Smooth muscle cell (in vitro differentiated cells): ENCODE results near the gene IL1R2. TPM values are rescaled to one million over a fixed set of nuclear protein-coding genes. Genes with fewer than 3 reads are reported as not detected.

ENCODE experiments used
- DNase-seq: peaks from one replicate; lab custom pipeline; 2025; ENCODE audit not compliant: unreplicated experiment; lab: John Stamatoyannopoulos, UW
- H2AFZ ChIP-seq: fragments of 200-600 bp; sonication (generic); 2 replicates; pipeline ENCODE4 v1.6.0; 2016; ENCODE audit warnings: antibody characterized with exemption, low read depth, mild to moderate bottlenecking
- H3F3A ChIP-seq: fragments of 200-600 bp; sonication (generic); 2 replicates; pipeline ENCODE4 v1.6.0; 2017; ENCODE audit warnings: antibody characterized with exemption, low read depth
- H3K27ac ChIP-seq: fragments of 200-600 bp; sonication (generic); 2 replicates; pipeline ENCODE4 v1.5.1; 2016; ENCODE audit warnings: low read depth, mild to moderate bottlenecking
- H3K27me3 ChIP-seq: fragments of 200-600 bp; sonication (generic); 2 replicates; pipeline ENCODE4 v1.6.1; 2016; ENCODE audit warnings: low read depth, mild to moderate bottlenecking
- H3K36me3 ChIP-seq: fragments of 200-600 bp; sonication (generic); 2 replicates; pipeline ENCODE4 v1.5.1; 2016; ENCODE audit warnings: low read depth
- H3K4me1 ChIP-seq: fragments of 200-600 bp; sonication (generic); 2 replicates; pipeline ENCODE4 v1.5.1; 2016; ENCODE audit warnings: low read depth
- H3K4me2 ChIP-seq: fragments of 200-600 bp; sonication (generic); 2 replicates; pipeline ENCODE4 v1.6.0; 2016; ENCODE audit warnings: mild to moderate bottlenecking
- H3K4me3 ChIP-seq: fragments of 200-600 bp; sonication (generic); 2 replicates; pipeline ENCODE4 v1.5.1; 2016; ENCODE audit warnings: mild to moderate bottlenecking
- H3K79me2 ChIP-seq: fragments of 200-600 bp; sonication (generic); 2 replicates; pipeline ENCODE4 v1.6.0; 2016; ENCODE audit warnings: low read depth, mild to moderate bottlenecking
- H3K9ac ChIP-seq: fragments of 200-600 bp; sonication (generic); 2 replicates; pipeline ENCODE4 v1.6.0; 2016; ENCODE audit warnings: low read depth
- H3K9me3 ChIP-seq: fragments of 200-600 bp; sonication (generic); replicated peaks from 2 replicates; pipeline ENCODE4 v1.5.1; 2016; ENCODE audit warnings: low read depth
- H4K20me1 ChIP-seq: fragments of 200-600 bp; sonication (generic); 2 replicates; pipeline ENCODE4 v1.6.0; 2016; ENCODE audit warnings: low read depth
- WGBS: methylation state at CpG from one replicate; pipeline ENCODE4 v1.1.7; 2016; ENCODE audit warnings: low lambda C conversion rate; 5-methylcytosine and 5-hydroxymethylcytosine counted together
- polyA plus RNA-seq: library from polyadenylated mRNA; unstranded; fragments of >200 nt; fragmentation: Nextera tagmentation; extraction: Ambion mirVana; gene quantifications from 2 replicates; pipeline ENCODE4 v1.2.1, GENCODE V29; 2016
- total RNA-seq: library from RNA; depleted of rRNA; stranded (reverse); fragments of >200 nt; gene quantifications from 2 replicates; pipeline ENCODE4 v1.2.3, GENCODE V29; 2014
- TF ChIP-seq, protein P1 (sequence below): fragments of 200-600 bp; sonication (generic); IDR thresholded peaks from 2 replicates; pipeline ENCODE4 v1.5.1; 2017; ENCODE audit warnings: borderline replicate concordance, mild to moderate bottlenecking, antibody characterized with exemption; ENCODE audit not compliant: insufficient read depth, poor library complexity, severe bottlenecking

IL1R2 gene
- total and polyA plus RNA-seq, 2 experiments from 2014 or later: 0.42 to 4.2 TPM

DNA sequence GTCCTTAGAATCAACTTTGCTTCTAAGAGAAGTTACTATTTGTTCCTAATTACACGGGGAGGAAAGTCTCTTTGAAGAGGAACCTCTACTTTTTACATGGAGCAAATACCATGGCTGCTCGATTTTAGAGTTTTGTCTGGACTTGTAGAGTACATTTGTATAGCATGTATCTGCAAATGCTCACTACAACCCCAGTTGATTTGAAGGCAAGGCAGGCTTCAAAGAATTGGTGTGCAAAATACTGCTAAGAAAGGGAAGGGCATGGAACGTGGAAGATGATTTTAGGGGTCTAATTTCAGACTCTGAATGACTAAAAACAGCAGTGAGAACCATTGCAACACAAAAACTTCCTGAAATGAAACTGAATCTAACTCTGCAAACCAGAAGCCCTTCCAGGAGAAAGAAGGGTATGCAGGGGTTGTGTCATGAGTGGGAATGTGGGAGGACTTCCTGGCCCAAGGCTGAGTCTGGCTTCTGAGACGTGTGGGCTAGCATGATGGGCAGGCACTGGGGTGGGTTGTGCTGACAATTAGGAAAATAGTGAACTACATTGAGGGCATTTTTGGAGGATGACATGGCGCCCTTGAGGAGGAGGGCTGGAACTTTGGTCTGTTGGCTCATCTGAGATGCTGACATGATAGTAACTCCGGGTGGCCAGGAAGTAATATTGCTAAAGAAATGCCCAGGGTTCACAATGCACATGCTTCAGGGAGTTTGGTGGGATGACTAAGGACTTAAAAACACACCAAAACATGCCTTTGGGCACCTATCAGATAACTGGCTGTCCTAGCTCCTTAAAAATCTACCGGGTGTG, 18.9 kb upstream of the IL1R2 start:
- no peaks in the 10 kb centered on the region for H3K79me2 ChIP-seq
- no peaks in the 10 kb centered on the region for H3K36me3 ChIP-seq
- TF ChIP-seq, protein P1, sequence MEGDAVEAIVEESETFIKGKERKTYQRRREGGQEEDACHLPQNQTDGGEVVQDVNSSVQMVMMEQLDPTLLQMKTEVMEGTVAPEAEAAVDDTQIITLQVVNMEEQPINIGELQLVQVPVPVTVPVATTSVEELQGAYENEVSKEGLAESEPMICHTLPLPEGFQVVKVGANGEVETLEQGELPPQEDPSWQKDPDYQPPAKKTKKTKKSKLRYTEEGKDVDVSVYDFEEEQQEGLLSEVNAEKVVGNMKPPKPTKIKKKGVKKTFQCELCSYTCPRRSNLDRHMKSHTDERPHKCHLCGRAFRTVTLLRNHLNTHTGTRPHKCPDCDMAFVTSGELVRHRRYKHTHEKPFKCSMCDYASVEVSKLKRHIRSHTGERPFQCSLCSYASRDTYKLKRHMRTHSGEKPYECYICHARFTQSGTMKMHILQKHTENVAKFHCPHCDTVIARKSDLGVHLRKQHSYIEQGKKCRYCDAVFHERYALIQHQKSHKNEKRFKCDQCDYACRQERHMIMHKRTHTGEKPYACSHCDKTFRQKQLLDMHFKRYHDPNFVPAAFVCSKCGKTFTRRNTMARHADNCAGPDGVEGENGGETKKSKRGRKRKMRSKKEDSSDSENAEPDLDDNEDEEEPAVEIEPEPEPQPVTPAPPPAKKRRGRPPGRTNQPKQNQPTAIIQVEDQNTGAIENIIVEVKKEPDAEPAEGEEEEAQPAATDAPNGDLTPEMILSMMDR: no peak
- H3K9me3 ChIP-seq: no peaks in the 10 kb centered on the region
- peak overlapping the region; percentile 54 for H3K27ac ChIP-seq
- 43% methylated on average over 7 of the region's 7 CpGs for WGBS
- no peak overlapping the region for H3K9ac ChIP-seq
- DNase-seq: no peak
- H3K4me2 ChIP-seq: peak overlapping the region; percentile 42
- H4K20me1 ChIP-seq: no peaks in the 10 kb centered on the region
- no peak overlapping the region for H3K4me3 ChIP-seq
- peaks cover 10% of the 10 kb centered on the region for H3K4me1 ChIP-seq
- no peaks in the 10 kb centered on the region for H3K27me3 ChIP-seq
- no peaks in the 10 kb centered on the region for H3F3A ChIP-seq
- H2AFZ ChIP-seq: peak overlapping the region; percentile 67

DNA sequence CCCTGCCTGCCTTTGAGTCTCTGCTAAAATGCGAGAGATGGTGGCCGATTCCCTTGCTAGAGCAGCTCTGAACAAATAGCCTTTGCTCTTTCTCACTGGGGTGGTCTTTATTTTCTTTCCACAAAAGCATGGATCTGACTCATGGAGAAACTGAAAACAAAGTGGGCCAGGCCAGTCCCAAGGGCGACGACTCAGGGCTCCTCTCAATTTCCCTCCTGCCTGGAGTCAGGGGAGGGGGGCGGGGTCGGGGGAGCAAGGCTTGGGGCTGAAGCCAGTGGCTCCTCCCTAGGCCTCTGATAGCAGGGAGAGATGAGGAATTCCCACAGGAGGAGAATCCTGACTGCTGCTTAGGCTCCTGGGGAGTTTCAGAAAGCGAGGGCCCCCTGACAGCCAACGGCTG, 17.1 kb upstream of the IL1R2 start:
- WGBS: 69% methylated on average over 8 of the region's 8 CpGs
- Histone ChIP-seq H3K27me3 (no peaks in the 10 kb centered on the region), H3K79me2 (no peaks in the 10 kb centered on the region), H3K4me1 (peaks cover 10% of the 10 kb centered on the region), H3K4me3 (no peak overlapping the region), H3K36me3 (no peaks in the 10 kb centered on the region), H3K9me3 (no peaks in the 10 kb centered on the region), H3F3A (no peaks in the 10 kb centered on the region), H3K4me2 (no peak overlapping the region), H3K9ac (no peak overlapping the region), H3K27ac (no peak overlapping the region), H4K20me1 (no peaks in the 10 kb centered on the region), H2AFZ (no peak overlapping the region)
- DNase-seq: no peak
- TF ChIP-seq, protein P1: no peak

DNA sequence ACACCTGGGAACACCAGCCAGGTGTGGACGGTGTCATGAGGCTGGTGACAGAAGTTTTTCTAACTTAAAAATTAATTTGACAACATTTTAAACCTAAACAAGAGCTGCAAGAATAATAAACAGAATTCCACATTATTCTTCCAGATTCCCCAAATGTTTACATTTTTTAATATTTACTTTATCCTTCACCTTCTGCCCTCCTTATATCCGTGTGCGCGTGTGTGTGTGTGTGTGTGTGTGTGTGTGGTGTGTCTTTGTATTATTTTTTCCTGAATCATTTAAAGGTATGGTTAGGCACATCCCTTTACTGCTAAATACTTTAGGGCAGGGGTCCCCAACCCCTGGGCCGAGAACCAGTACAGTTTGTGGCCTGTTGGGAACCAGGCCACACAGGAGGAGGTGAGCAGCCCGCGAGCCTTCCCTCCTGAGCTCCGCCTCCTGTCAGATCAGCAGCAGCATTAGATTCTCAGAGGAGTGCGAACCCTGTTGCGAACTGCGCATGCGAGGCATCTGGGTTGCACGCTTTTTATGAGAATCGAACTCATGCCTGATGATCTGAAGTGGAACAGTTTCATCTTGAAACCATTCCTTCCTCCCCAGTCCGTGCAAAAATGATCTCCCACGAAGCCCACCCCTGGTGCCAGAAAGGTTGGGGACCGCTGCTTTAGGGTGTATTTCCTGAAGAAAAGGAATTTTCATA, 16.4 kb upstream of the IL1R2 start:
- H3K4me3 ChIP-seq: no peak overlapping the region
- TF ChIP-seq, protein P1: no peak
- no peaks in the 10 kb centered on the region for H3K36me3 ChIP-seq
- WGBS: 87% methylated on average over 17 of the region's 17 CpGs
- no peaks in the 10 kb centered on the region for H4K20me1 ChIP-seq
- H3K4me2 ChIP-seq: no peak overlapping the region
- no peak overlapping the region for H3K9ac ChIP-seq
- H2AFZ ChIP-seq: no peak overlapping the region
- H3K9me3 ChIP-seq: no peaks in the 10 kb centered on the region
- no peak overlapping the region for H3K27ac ChIP-seq
- peaks cover 10% of the 10 kb centered on the region for H3K4me1 ChIP-seq
- H3F3A ChIP-seq: no peaks in the 10 kb centered on the region
- H3K79me2 ChIP-seq: no peaks in the 10 kb centered on the region
- no peaks in the 10 kb centered on the region for H3K27me3 ChIP-seq
- no peak for DNase-seq

DNA sequence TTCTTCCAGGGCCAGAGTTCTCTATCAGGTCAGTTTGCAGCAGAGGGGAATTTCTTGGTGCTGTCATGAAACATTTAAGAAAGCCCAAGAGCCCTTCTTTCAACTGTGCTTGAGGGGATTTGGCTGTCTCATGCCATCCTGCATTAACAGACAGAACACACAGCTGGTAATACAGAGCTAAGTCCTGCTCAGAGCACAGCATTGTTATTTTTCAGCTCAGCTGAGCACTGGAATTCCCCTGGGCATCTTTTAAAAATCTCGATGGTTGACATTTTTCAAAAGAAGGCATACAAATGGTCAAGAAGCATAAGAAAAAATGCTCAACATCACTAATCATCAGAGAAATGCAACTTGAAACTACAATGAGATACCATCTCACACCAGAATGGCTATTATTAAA, 14.9 kb upstream of the IL1R2 start:
- DNase-seq: no peak
- 78% methylated on average over 1 of the region's 1 CpG for WGBS
- Histone ChIP-seq H3K27ac (no peak overlapping the region), H3K79me2 (no peaks in the 10 kb centered on the region), H3K9me3 (no peaks in the 10 kb centered on the region), H3K27me3 (no peaks in the 10 kb centered on the region), H2AFZ (no peak overlapping the region), H3K4me2 (no peak overlapping the region), H3K4me3 (no peak overlapping the region), H3F3A (no peaks in the 10 kb centered on the region), H3K9ac (no peak overlapping the region), H3K4me1 (peaks cover 10% of the 10 kb centered on the region), H4K20me1 (no peaks in the 10 kb centered on the region), H3K36me3 (no peaks in the 10 kb centered on the region)
- TF ChIP-seq, protein P1: no peak
